ENCODE data around the gene RPL28. TPM values are rescaled to one million over a fixed set of nuclear protein-coding genes. Genes with fewer than 3 reads are reported as not detected.

Gene RPL28
- total RNA-seq, 1 donor, result 2,604 TPM

- DNase-seq (ENCODE audit: low read depth in 2 of 3, low spot score in 2 of 3), result peak in 2 of 3 donors; percentile 76 to 92
These were observed 35.5 kb downstream of the RPL28 start for GRCh38 chr19:55421281-55421680.

- no peak for DNase-seq (ENCODE audit: low read depth in 2 of 3, low spot score in 2 of 3)
These were observed 37.7 kb downstream of the RPL28 start for GRCh38 chr19:55423225-55424005.

GRCh38 chr19:55424518-55424917 is 38.8 kb downstream of the RPL28 start:
- DNase-seq (ENCODE audit: low read depth in 2 of 3, low spot score in 2 of 3), result no peak

GRCh38 chr19:55426042-55426441 is 40.3 kb downstream of the RPL28 start:
- DNase-seq (ENCODE audit: low read depth in 2 of 3, low spot score in 2 of 3), result no peak

- DNase-seq (ENCODE audit: low read depth in 2 of 3, low spot score in 2 of 3), result no peak
These were observed 45.5 kb downstream of the RPL28 start for GRCh38 chr19:55431183-55431582.

- no peak for DNase-seq (ENCODE audit: low read depth in 2 of 3, low spot score in 2 of 3)
These were observed 46.7 kb downstream of the RPL28 start for GRCh38 chr19:55432241-55432959.

GRCh38 chr19:55433292-55433691 is 47.6 kb downstream of the RPL28 start:
- no peak for DNase-seq (ENCODE audit: low read depth in 2 of 3, low spot score in 2 of 3)

- DNase-seq (ENCODE audit: low read depth in 2 of 3, low spot score in 2 of 3), result no peak
These were observed 48.7 kb downstream of the RPL28 start for GRCh38 chr19:55434356-55434919.

- DNase-seq (ENCODE audit: low read depth in 2 of 3, low spot score in 2 of 3), result no peak
These were observed 49.3 kb downstream of the RPL28 start for GRCh38 chr19:55435020-55435419.

GRCh38 chr19:55436847-55437246 is 51.1 kb downstream of the RPL28 start:
- no peak for DNase-seq (ENCODE audit: low read depth in 2 of 3, low spot score in 2 of 3)

- peak in 1 of 3 donors; percentile 69 for DNase-seq (ENCODE audit: low read depth in 2 of 3, low spot score in 2 of 3)
These were observed 51.7 kb downstream of the RPL28 start for GRCh38 chr19:55437410-55437809.

- no peak for DNase-seq (ENCODE audit: low read depth in 2 of 3, low spot score in 2 of 3)
These were observed 53.3 kb downstream of the RPL28 start for GRCh38 chr19:55439052-55439451.

- DNase-seq (ENCODE audit: low read depth in 2 of 3, low spot score in 2 of 3), result no peak
These were observed 54.8 kb downstream of the RPL28 start for GRCh38 chr19:55440411-55441105.

- peak in 1 of 3 donors; percentile 66 for DNase-seq (ENCODE audit: low read depth in 2 of 3, low spot score in 2 of 3)
These were observed 55.6 kb downstream of the RPL28 start for GRCh38 chr19:55441319-55441691.

GRCh38 chr19:55441692-55442321 is 56.1 kb downstream of the RPL28 start:
- DNase-seq (ENCODE audit: low read depth in 2 of 3, low spot score in 2 of 3), result no peak

- DNase-seq (ENCODE audit: low read depth in 2 of 3, low spot score in 2 of 3), result peak in 1 of 3 donors; percentile 48
These were observed 56.7 kb downstream of the RPL28 start for GRCh38 chr19:55442372-55442961.

- DNase-seq (ENCODE audit: low read depth in 2 of 3, low spot score in 2 of 3), result peak in 1 of 3 donors; percentile 45
These were observed 57.5 kb downstream of the RPL28 start, which contains the start of gene SHISA7 for GRCh38 chr19:55443045-55443823. TSS of gene SHISA7 (minus strand) at chr19:55443300. CDS start at chr19:55442863, 437 bp downstream.

- DNase-seq (ENCODE audit: low read depth in 2 of 3, low spot score in 2 of 3), result peak in 2 of 3 donors; percentile 46 to 67
These were observed 58.2 kb downstream of the RPL28 start for GRCh38 chr19:55443824-55444480.

- DNase-seq (ENCODE audit: low read depth in 2 of 3, low spot score in 2 of 3), result no peak
These were observed 58.9 kb downstream of the RPL28 start for GRCh38 chr19:55444646-55445045.

Measured in hematopoietic multipotent progenitor cell (in vitro differentiated cells).